HG03442 (cell line): ENCODE data around the gene PDE9A.

ENCODE experiments used
- ATAC-seq: cut with Tn5 transposase; IDR thresholded peaks from one replicate; pipeline ENCODE4 v1.9.1; 2021; ENCODE audit warnings: mild to moderate bottlenecking, moderate library complexity; ENCODE audit not compliant: unreplicated experiment

PDE9A gene

GRCh38 chr21:42734323-42734971, 81.0 kb downstream of the PDE9A start:
- ATAC-seq = no peak

GRCh38 chr21:42735061-42735460, 81.6 kb downstream of the PDE9A start:
- no peak for ATAC-seq

GRCh38 chr21:42735944-42736343, 82.5 kb downstream of the PDE9A start:
- ATAC-seq = no peak

GRCh38 chr21:42736646-42737350, 83.4 kb downstream of the PDE9A start:
- ATAC-seq = no peak

GRCh38 chr21:42737951-42738590, 84.7 kb downstream of the PDE9A start:
- no peak for ATAC-seq

GRCh38 chr21:42739061-42739931, 85.9 kb downstream of the PDE9A start:
- no peak for ATAC-seq

GRCh38 chr21:42740405-42740909, 87.0 kb downstream of the PDE9A start:
- ATAC-seq = no peak

- no peak for ATAC-seq
These were observed 87.6 kb downstream of the PDE9A start for GRCh38 chr21:42741066-42741465.

- ATAC-seq = no peak
These were observed 91.4 kb downstream of the PDE9A start for GRCh38 chr21:42744520-42745445.

- no peak for ATAC-seq
These were observed 92.3 kb downstream of the PDE9A start for GRCh38 chr21:42745511-42746239.

- ATAC-seq = no peak
These were observed 92.8 kb downstream of the PDE9A start for GRCh38 chr21:42746240-42746592.

- ATAC-seq = no peak
These were observed 93.3 kb downstream of the PDE9A start for GRCh38 chr21:42746593-42747275.

GRCh38 chr21:42747276-42747701, 93.9 kb downstream of the PDE9A start:
- ATAC-seq = no peak

- ATAC-seq = no peak
These were observed 94.4 kb downstream of the PDE9A start for GRCh38 chr21:42747746-42748351.

- ATAC-seq = no peak
These were observed 95.3 kb downstream of the PDE9A start for GRCh38 chr21:42748620-42749176.

GRCh38 chr21:42750737-42751530, 97.5 kb downstream of the PDE9A start:
- no peak for ATAC-seq

- no peak for ATAC-seq
These were observed 98.4 kb downstream of the PDE9A start for GRCh38 chr21:42751866-42752265.
